Body of pancreas (tissue), 4 donors: ENCODE results near the gene EFNA5. TPM values are rescaled to one million over a fixed set of nuclear protein-coding genes. Genes with fewer than 3 reads are reported as not detected.

Experiments
- ATAC-seq: fragments of 150-250 bp; one replicate; pipeline ENCODE4 v1.9.1; 2016
- DNase-seq, 4 donors: peaks; one replicate each; pipeline ENCODE4 v3.0.0-alpha.2; 2019
- H3K27ac ChIP-seq, 4 donors: fragments of 200-600 bp; sonication (generic); 1 replicate in 3 of 4; 2 replicates in 1 of 4; pipeline versions ENCODE4 v1.5.1 to v1.6.1; 2016 to 2019; ENCODE audit warnings: mild to moderate bottlenecking in 1 of 4, mixed read lengths in 1 of 4, moderate library complexity in 1 of 4
- H3K27me3 ChIP-seq, 2 donors: fragments of 200-600 bp; sonication (generic); one replicate each; pipeline ENCODE4 v1.6.0; 2016; ENCODE audit warnings: mild to moderate bottlenecking in 1 of 2
- H3K36me3 ChIP-seq, 2 donors: fragments of 200-600 bp; sonication (generic); replicated peaks in 1 of 2; 2 replicates each; pipeline ENCODE4 v1.5.1; 2016; ENCODE audit warnings: low read depth in 2 of 2; ENCODE audit not compliant: insufficient read depth in 1 of 2
- H3K4me1 ChIP-seq: fragments of 200-600 bp; sonication (generic); one replicate; pipeline ENCODE4 v1.6.0; 2016
- H3K4me3 ChIP-seq, 2 donors: fragments of 200-600 bp; sonication (generic); 1 replicate in 1 of 2; 2 replicates in 1 of 2; pipeline ENCODE4 v1.5.1; 2016 to 2019
- H3K9me3 ChIP-seq, 3 donors: fragments of 200-600 bp; sonication (generic); 1 replicate in 2 of 3; 2 replicates in 1 of 3; pipeline ENCODE4 v1.5.1; 2016
- POLR2A ChIP-seq, 3 donors: fragments of 450-650 bp; IDR thresholded peaks; one replicate each; pipeline ENCODE4 v1.6.1; 2016; ENCODE audit warnings: antibody characterized with exemption in 3 of 3, mild to moderate bottlenecking in 2 of 3
- WGBS, 2 donors: methylation state at CpG; one replicate each; pipeline ENCODE4 v1.1.5; 2017; 5-methylcytosine and 5-hydroxymethylcytosine counted together
- intact Hi-C: fragments of 100-400 bp; cut with DNase I; formaldehyde crosslinking; loops from one replicate; pipeline ENCODE4 v1.15.1; 2023
- total RNA-seq, 2 donors: library from RNA; depleted of rRNA; stranded (reverse); fragments of >200 nt; gene quantifications; one replicate each; pipeline ENCODE4 v1.1.0, GENCODE V29; 2016
- TF ChIP-seq, protein P1 (sequence below), 7 experiments: fragments of 450-650 bp in 4 of 7; fragments of 200-600 bp in 3 of 7; sonication (generic) in 3 of 7; IDR thresholded peaks; one replicate each; pipeline ENCODE4 v1.5.1; 2016 to 2019; ENCODE audit warnings: antibody characterized with exemption in 7 of 7

Gene EFNA5
- total RNA-seq, 2 donors from 2014 or later, result 1.3 to 3.4 TPM

DNA sequence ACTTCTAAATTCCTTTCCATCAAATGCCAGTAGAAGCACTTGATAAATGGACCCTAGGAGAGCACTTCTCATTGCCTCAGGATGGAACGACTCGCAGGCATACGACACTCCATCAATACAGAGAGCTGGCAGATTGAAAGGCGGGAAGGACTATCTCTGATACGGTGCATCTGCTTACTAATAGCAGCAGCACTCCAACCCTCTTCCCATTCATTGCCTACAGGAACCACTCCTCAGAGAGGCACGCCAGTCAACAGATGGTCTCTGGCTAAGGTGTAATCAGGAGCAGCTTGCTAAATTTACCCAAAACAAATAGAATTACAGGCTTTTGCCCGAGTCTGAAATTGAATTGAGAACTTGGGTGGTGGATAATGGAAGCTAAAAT, 168.1 kb downstream of the EFNA5 start:
- 67 to 82% methylated on average over 7 of the region's 7 CpGs for WGBS, 2 donors

DNA sequence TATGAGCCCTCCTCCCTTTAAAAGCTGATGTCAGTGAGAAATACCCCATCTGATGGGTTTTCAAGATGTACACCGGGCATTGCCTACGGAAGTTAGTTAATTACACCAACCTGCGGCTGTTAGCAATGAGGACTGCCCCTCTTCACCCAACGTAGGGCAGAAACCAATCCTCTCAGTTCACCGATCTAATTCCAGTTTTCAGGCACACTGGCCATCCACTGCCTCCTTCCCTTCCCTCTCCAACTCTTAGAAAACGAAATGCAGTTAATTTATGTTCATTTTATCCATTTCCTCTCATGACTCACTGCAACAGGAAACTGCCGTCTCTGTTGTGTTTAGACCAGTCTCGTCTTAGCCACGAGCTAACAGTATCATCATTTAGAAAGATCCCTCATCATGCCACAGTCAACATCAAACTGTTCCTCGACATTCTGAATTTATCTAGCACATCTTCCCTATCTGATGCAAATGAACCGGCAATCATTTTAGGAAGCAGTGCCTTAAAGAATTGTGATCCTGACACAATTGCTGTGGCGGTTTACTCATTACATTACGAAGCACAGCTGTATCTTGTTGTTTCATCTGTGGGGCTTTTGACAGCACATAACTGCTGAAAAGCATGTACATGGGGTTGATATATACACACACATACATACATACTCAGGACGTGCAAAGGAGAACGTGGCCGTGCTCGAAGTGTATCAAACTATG, 168.6 kb downstream of the EFNA5 start:
- H3K36me3 ChIP-seq, result no peaks in the 10 kb centered on the region
- intact Hi-C loops, result no loop called here
- ATAC-seq (no peak), DNase-seq (no peak)
- no peak overlapping the region for H3K4me3 ChIP-seq
- no peaks in the 10 kb centered on the region for H3K27me3 ChIP-seq
- 76 to 78% methylated on average over 17 of the region's 17 CpGs for WGBS, 2 donors
- no peak overlapping the region for H3K27ac ChIP-seq
- no peaks in the 10 kb centered on the region for H3K9me3 ChIP-seq
- peaks cover 14% of the 10 kb centered on the region for H3K4me1 ChIP-seq
- TF ChIP-seq POLR2A (IDR thresholded peaks at IDR 0.05), result no peak
- TF ChIP-seq, protein P1, sequence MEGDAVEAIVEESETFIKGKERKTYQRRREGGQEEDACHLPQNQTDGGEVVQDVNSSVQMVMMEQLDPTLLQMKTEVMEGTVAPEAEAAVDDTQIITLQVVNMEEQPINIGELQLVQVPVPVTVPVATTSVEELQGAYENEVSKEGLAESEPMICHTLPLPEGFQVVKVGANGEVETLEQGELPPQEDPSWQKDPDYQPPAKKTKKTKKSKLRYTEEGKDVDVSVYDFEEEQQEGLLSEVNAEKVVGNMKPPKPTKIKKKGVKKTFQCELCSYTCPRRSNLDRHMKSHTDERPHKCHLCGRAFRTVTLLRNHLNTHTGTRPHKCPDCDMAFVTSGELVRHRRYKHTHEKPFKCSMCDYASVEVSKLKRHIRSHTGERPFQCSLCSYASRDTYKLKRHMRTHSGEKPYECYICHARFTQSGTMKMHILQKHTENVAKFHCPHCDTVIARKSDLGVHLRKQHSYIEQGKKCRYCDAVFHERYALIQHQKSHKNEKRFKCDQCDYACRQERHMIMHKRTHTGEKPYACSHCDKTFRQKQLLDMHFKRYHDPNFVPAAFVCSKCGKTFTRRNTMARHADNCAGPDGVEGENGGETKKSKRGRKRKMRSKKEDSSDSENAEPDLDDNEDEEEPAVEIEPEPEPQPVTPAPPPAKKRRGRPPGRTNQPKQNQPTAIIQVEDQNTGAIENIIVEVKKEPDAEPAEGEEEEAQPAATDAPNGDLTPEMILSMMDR (IDR thresholded peaks at IDR 0.05), result no peak

More for the DNA sequence above, 168.1 kb downstream of the EFNA5 start:
- intact Hi-C loops, result no loop called here
- Histone ChIP-seq H3K27me3 (no peaks in the 10 kb centered on the region), H3K9me3 (no peaks in the 10 kb centered on the region), H3K4me3 (no peak overlapping the region), H3K27ac (no peak overlapping the region), H3K4me1 (peaks cover 14% of the 10 kb centered on the region), H3K36me3 (no peaks in the 10 kb centered on the region)
- DNase-seq (no peak), ATAC-seq (no peak)
- TF ChIP-seq, protein P1 (IDR thresholded peaks at IDR 0.05), result no peak
- no peak for TF ChIP-seq POLR2A (IDR thresholded peaks at IDR 0.05)

GRCh38 chr5:107500840-107501239, 169.9 kb downstream of the EFNA5 start:
- peaks cover 4% of the 10 kb centered on the region for H3K4me1 ChIP-seq
- H3K9me3 ChIP-seq, result no peaks in the 10 kb centered on the region
- no peak overlapping the region for H3K4me3 ChIP-seq
- DNase-seq (no peak), ATAC-seq (no peak)
- intact Hi-C loops, result no loop called here
- 13 to 28% methylated on average over 1 of the region's 1 CpG for whole genome bisulfite sequencing, 2 donors
- H3K27me3 ChIP-seq, result no peaks in the 10 kb centered on the region
- H3K27ac ChIP-seq, result no peak overlapping the region
- H3K36me3 ChIP-seq, result no peaks in the 10 kb centered on the region
- no peak for TF ChIP-seq POLR2A (IDR thresholded peaks at IDR 0.05)
- TF ChIP-seq, protein P1 (IDR thresholded peaks at IDR 0.05), result no peak

DNA sequence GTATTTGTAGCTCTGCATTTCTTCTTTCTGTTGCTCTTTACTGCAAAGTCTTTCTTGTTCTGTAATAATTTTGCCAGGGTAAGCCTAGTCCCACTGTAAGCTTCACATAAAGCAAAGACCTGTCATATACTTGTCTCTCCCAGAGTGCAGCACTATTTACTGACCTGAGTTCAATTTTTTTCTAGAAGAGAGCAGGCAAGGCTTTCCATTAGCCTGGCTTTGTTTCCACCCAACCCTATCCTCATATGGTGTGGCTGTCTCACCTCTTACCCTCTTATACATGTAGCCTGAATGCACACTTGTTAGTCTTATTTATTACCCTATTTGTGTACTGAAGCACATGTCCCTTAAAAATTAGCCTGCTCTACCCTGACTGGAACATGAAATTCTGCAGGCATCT, 170.4 kb downstream of the EFNA5 start:
- Histone ChIP-seq H3K4me1 (no peaks in the 10 kb centered on the region), H3K27me3 (no peaks in the 10 kb centered on the region), H3K4me3 (no peak overlapping the region), H3K27ac (no peak overlapping the region), H3K9me3 (no peaks in the 10 kb centered on the region), H3K36me3 (no peaks in the 10 kb centered on the region)
- intact Hi-C loops, result no loop called here
- ATAC-seq (no peak), DNase-seq (no peak)
- TF ChIP-seq, protein P1 (IDR thresholded peaks at IDR 0.05), result no peak

- Histone ChIP-seq H3K4me3 (no peak overlapping the region), H3K27ac (no peak overlapping the region), H3K27me3 (no peaks in the 10 kb centered on the region), H3K4me1 (no peaks in the 10 kb centered on the region), H3K9me3 (no peaks in the 10 kb centered on the region), H3K36me3 (no peaks in the 10 kb centered on the region)
- DNase-seq, result no peak
- no peak for ATAC-seq
- no peak for TF ChIP-seq POLR2A (IDR thresholded peaks at IDR 0.05)
- TF ChIP-seq, protein P1 (IDR thresholded peaks at IDR 0.05), result no peak
- 50 to 57% methylated on average over 1 of the region's 1 CpG for WGBS, 2 donors
- intact Hi-C loops, result no loop called here
These were observed 171.0 kb downstream of the EFNA5 start for GRCh38 chr5:107499776-107500175.
